IPS-NIHi7 (cell line): ENCODE measurements around the gene CTSS.
A peak's percentile ranks its signal among the peaks of the same experiment; 100 is the strongest.
"Not testable (repeated sequence)": the region's sequence is repeated elsewhere in the genome, so short reads cannot be mapped to it uniquely, and the experiment has no call there.

Experiments
- DNase-seq: peaks from one replicate; pipeline ENCODE4 v3.0.0; 2012; ENCODE audit warnings: mixed read lengths; ENCODE audit errors: extremely low spot score

Gene CTSS

GRCh38 chr1:150765296-150765976, at the start of gene CTSS:
TSS of gene CTSS (minus strand) at chr1:150765778. CDS start at chr1:150764763, 1,015 bp downstream.
- no peak for DNase-seq

GRCh38 chr1:150813028-150813707, 47.6 kb upstream of the CTSS start:
- DNase-seq, result peak; percentile 68

- no peak for DNase-seq
Measured at GRCh38 chr1:150810958-150811659, 45.5 kb upstream of the CTSS start.

- DNase-seq, result no peak
Measured at GRCh38 chr1:150809651-150810050, 44.1 kb upstream of the CTSS start.

GRCh38 chr1:150808846-150809245, 43.3 kb upstream of the CTSS start:
- DNase-seq, result no peak

GRCh38 chr1:150808121-150808520, 42.5 kb upstream of the CTSS start, which contains the start of gene CTSK:
TSS of gene CTSK (minus strand) at chr1:150808260. CDS start at chr1:150806805, 1,455 bp downstream.
- no peak for DNase-seq

GRCh38 chr1:150807249-150808023, 41.9 kb upstream of the CTSS start:
- no peak for DNase-seq

GRCh38 chr1:150805899-150806298, 40.3 kb upstream of the CTSS start:
- DNase-seq, result no peak

- DNase-seq, result no peak
Measured at GRCh38 chr1:150804671-150805070, 39.1 kb upstream of the CTSS start.

- no peak for DNase-seq
Measured at GRCh38 chr1:150799089-150799488, 33.5 kb upstream of the CTSS start.

- DNase-seq, result no peak
Measured at GRCh38 chr1:150798525-150798924, 32.9 kb upstream of the CTSS start.

GRCh38 chr1:150796374-150796773, 30.8 kb upstream of the CTSS start:
- DNase-seq, result no peak

- DNase-seq, result not testable (repeated sequence)
Measured at GRCh38 chr1:150793778-150794177, 28.2 kb upstream of the CTSS start.

- DNase-seq, result no peak
Measured at GRCh38 chr1:150793221-150793620, 27.6 kb upstream of the CTSS start.

- no peak for DNase-seq
Measured at GRCh38 chr1:150791585-150791984, 26.0 kb upstream of the CTSS start.

GRCh38 chr1:150789396-150789795, 23.8 kb upstream of the CTSS start:
- no peak for DNase-seq

- DNase-seq, result no peak
Measured at GRCh38 chr1:150788946-150789345, 23.4 kb upstream of the CTSS start.

- DNase-seq, result no peak
Measured at GRCh38 chr1:150787455-150787854, 21.9 kb upstream of the CTSS start.

- DNase-seq, result no peak
Measured at GRCh38 chr1:150780510-150780909, 14.9 kb upstream of the CTSS start.

GRCh38 chr1:150778409-150778808, 12.8 kb upstream of the CTSS start:
- no peak for DNase-seq

GRCh38 chr1:150777544-150777943, 12.0 kb upstream of the CTSS start:
- DNase-seq, result no peak

GRCh38 chr1:150775931-150776505, 10.4 kb upstream of the CTSS start:
- not testable (repeated sequence) for DNase-seq
